SK-N-SH treated with all-trans-retinoic acid at 6 μM for 48 hours (cell line): ENCODE data around the gene JAGN1.
A peak's percentile ranks its signal among the peaks of the same experiment; 100 is the strongest.

Experiments
- ATAC-seq: fragments of 200-7000 bp; cut with Tn5 transposase; 3 replicates; pipeline ENCODE4 v1.9.1; 2020; ENCODE audit warnings: mild to moderate bottlenecking, moderate library complexity
- ARNTL ChIP-seq: fragments of 450-650 bp; formaldehyde crosslinking; IDR thresholded peaks from 2 replicates; pipeline ENCODE4 v1.5.0; 2020; ENCODE audit warnings: low read depth, mild to moderate bottlenecking, moderate library complexity, borderline replicate concordance
- BACH2 ChIP-seq: fragments of 250-450 bp; sonication (Bioruptor Pico); IDR thresholded peaks from 2 replicates; pipeline ENCODE4 v1.9.0; 2021; ENCODE audit warnings: mild to moderate bottlenecking, borderline replicate concordance
- CREB5 ChIP-seq: fragments of 250-450 bp; sonication (Bioruptor Pico); IDR thresholded peaks from 2 replicates; pipeline ENCODE4 v1.5.1; 2020; ENCODE audit warnings: low read depth, mild to moderate bottlenecking, moderate library complexity
- CSRNP3 ChIP-seq: fragments of 250-450 bp; sonication (Bioruptor Pico); IDR thresholded peaks from 2 replicates; pipeline ENCODE4 v1.5.1; 2021; ENCODE audit warnings: mild to moderate bottlenecking, moderate library complexity
- ESRRG ChIP-seq: fragments of 250-450 bp; sonication (Bioruptor Pico); IDR thresholded peaks from 2 replicates; pipeline ENCODE4 v1.6.1; 2021; ENCODE audit warnings: mild to moderate bottlenecking
- GLIS3 ChIP-seq: fragments of 250-450 bp; sonication (Bioruptor Pico); IDR thresholded peaks from 2 replicates; pipeline ENCODE4 v1.5.0; 2020; ENCODE audit warnings: mild to moderate bottlenecking, moderate library complexity
- ISL1 ChIP-seq: fragments of 250-450 bp; sonication (Bioruptor Pico); IDR thresholded peaks from 2 replicates; pipeline ENCODE4 v2.1.2; 2022; ENCODE audit warnings: mild to moderate bottlenecking, moderate library complexity
- OSR1 ChIP-seq: fragments of 250-450 bp; sonication (Bioruptor Pico); IDR thresholded peaks from 2 replicates; pipeline ENCODE4 v1.8.0; 2022; ENCODE audit warnings: moderate library complexity, mild to moderate bottlenecking, inconsistent platforms
- PATZ1 ChIP-seq: fragments of 250-450 bp; sonication (Bioruptor Pico); IDR thresholded peaks from 2 replicates; pipeline ENCODE4 v1.8.0; 2020; ENCODE audit warnings: mild to moderate bottlenecking, moderate library complexity, borderline replicate concordance
- POU6F1 ChIP-seq: fragments of 250-450 bp; sonication (Bioruptor Pico); IDR thresholded peaks from 2 replicates; pipeline ENCODE4 v1.8.0; 2021; ENCODE audit warnings: low read depth, mild to moderate bottlenecking, moderate library complexity, borderline replicate concordance
- RARB ChIP-seq: fragments of 250-450 bp; sonication (Bioruptor Pico); IDR thresholded peaks from 2 replicates; pipeline ENCODE4 v1.8.0; 2021; ENCODE audit warnings: mild to moderate bottlenecking, moderate library complexity
- TOX ChIP-seq: fragments of 250-450 bp; sonication (Bioruptor Pico); IDR thresholded peaks from 2 replicates; pipeline ENCODE4 v1.8.0; 2021; ENCODE audit warnings: mild to moderate bottlenecking, moderate library complexity, borderline replicate concordance
- TSHZ2 ChIP-seq: fragments of 250-450 bp; sonication (Bioruptor Pico); IDR thresholded peaks from 2 replicates; pipeline ENCODE4 v1.5.0; 2020; ENCODE audit warnings: mild to moderate bottlenecking, moderate library complexity
- ZC3H10 ChIP-seq: fragments of 250-450 bp; sonication (Bioruptor Pico); IDR thresholded peaks from 2 replicates; pipeline ENCODE4 v1.5.1; 2021; ENCODE audit warnings: mild to moderate bottlenecking, moderate library complexity
- ZFP3 ChIP-seq: fragments of 250-450 bp; sonication (Bioruptor Pico); IDR thresholded peaks from 2 replicates; pipeline ENCODE4 v1.5.0; 2020; ENCODE audit warnings: mild to moderate bottlenecking, moderate library complexity
- ZFP30 ChIP-seq: fragments of 450-650 bp; formaldehyde crosslinking; IDR thresholded peaks from 2 replicates; pipeline ENCODE4 v1.5.0; 2022; ENCODE audit warnings: mild to moderate bottlenecking, moderate library complexity
- ZNF565 ChIP-seq: fragments of 450-650 bp; formaldehyde crosslinking; conservative IDR thresholded peaks from 2 replicates; pipeline ENCODE4 v1.5.0; 2020; ENCODE audit warnings: low read depth, mild to moderate bottlenecking, moderate library complexity
- ZNF70 ChIP-seq: fragments of 450-650 bp; formaldehyde crosslinking; IDR thresholded peaks from 2 replicates; pipeline ENCODE4 v1.5.0; 2020; ENCODE audit warnings: mild to moderate bottlenecking, moderate library complexity
- ZNF8 ChIP-seq: fragments of 450-650 bp; formaldehyde crosslinking; IDR thresholded peaks from 2 replicates; pipeline ENCODE4 v1.5.0; 2020; ENCODE audit warnings: mild to moderate bottlenecking, moderate library complexity

Gene JAGN1

GRCh38 chr3:9914559-9915253, 24.3 kb downstream of the JAGN1 start:
- TF ChIP-seq CSRNP3 (no peak), ZNF8 (CRISPR knock-in tag) (no peak), ARNTL (no peak)
- ATAC-seq = no peak

- TF ChIP-seq ZNF70 (no peak), ISL1 (CRISPR knock-in tag) (no peak), CSRNP3 (no peak), POU6F1 (CRISPR knock-in tag) (no peak), RARB (CRISPR knock-in tag) (no peak), ARNTL (no peak), OSR1 (CRISPR knock-in tag) (no peak), ZFP3 (CRISPR knock-in tag) (no peak), TOX (CRISPR knock-in tag) (no peak), ESRRG (CRISPR knock-in tag) (no peak), TSHZ2 (CRISPR knock-in tag) (no peak)
- peak; percentile 48 for ATAC-seq
Observed at GRCh38 chr3:9915254-9916141, 25.1 kb downstream of the JAGN1 start.

GRCh38 chr3:9916346-9916733, 25.9 kb downstream of the JAGN1 start:
- peak; percentile 15 for ATAC-seq
- TF ChIP-seq ZFP30 (no peak), CSRNP3 (no peak), ARNTL (no peak), ZNF8 (CRISPR knock-in tag) (no peak), ZNF70 (no peak), TSHZ2 (CRISPR knock-in tag) (no peak), ZNF565 (CRISPR knock-in tag) (no peak), ZC3H10 (no peak), PATZ1 (no peak), OSR1 (CRISPR knock-in tag) (no peak), GLIS3 (CRISPR knock-in tag) (no peak), BACH2 (CRISPR knock-in tag) (no peak), CREB5 (no peak), RARB (CRISPR knock-in tag) (no peak)
